NCI-H524 (cell line): ENCODE data around the gene RAI2.

Experiments
- DNase-seq, 2 experiments: peaks; one replicate each; lab custom pipeline; 2025; lab: John Stamatoyannopoulos, UW

The RAI2 gene

DNA sequence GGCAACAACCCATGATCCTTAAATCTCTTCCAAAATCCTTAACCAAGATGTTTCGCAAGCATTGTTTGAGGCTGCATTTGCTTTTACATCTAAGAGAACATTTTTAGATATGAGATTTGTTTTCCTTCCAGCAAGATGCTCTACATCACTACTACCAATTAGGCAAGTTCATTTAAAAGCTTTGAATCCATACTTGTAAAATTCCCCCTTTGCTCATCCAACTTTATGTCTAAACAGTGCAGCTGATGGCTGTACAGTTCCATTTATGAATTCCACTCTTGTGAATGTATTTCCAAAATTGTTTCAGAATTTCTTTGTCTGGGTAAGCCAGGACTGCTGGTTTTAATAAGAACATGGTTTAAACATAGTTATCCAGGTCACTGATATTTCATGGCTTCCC lies 31.5 kb downstream of the RAI2 start:
- DNase-seq: no peak

DNA sequence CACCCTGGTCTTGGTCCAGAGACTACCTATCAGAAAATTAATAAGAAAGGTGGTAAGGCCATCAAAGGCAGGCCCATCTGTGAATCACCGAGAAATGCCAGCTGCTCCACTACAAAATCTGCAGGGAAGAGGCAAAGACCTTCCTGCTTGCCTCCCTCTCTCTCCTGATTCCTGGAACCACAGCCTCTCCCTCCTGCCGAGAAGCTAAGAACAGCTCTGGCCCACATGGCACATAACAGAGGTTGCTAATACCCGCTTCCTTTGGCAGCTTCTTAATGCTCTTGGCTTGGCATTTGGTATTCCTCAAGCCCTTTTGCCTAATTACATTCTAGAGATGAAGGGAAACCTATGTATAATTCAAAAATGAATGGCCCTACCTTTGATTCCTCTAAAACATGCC lies 32.9 kb downstream of the RAI2 start:
- DNase-seq: no peak

DNA sequence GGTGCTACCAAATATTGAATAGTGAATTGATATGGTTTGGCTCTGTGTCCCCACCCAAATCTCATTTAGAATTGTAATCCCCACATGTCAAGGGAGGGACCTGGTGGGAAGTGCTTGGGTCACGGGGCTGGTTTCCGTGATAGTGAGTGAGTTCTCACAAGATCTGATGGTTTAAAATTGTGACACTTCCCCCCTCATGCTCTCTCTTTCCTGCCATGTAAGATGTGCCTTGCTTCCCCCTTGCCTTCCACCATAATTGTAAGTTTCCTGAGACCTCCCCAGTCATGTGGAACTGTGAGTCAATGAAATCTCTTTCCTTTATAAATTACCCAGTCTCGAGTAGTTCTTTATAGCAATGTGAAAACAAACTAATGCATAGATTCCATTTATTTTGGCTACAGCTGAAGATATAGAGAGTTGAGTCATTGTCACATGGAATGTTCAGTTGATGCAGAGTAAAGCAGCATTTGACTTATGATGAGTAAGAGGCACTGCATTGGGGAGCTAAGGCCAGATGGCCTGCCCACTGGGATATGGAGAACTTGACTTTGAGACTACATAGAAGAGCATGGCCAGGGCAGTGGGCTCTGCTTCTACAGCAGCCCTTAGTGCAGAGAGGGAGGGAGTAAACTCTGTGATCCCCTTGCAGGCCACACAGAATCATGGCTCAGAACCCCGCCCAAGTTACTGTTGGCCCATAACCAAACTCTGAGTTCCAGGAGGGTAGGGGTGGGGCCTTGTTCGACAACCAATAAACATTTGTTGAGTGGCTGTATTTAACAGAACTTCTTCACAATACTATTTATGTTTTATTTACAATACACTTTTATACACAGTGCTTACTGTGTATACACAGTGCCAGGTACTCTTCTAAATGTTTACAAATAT lies 34.2 kb downstream of the RAI2 start:
- no peak for DNase-seq

DNA sequence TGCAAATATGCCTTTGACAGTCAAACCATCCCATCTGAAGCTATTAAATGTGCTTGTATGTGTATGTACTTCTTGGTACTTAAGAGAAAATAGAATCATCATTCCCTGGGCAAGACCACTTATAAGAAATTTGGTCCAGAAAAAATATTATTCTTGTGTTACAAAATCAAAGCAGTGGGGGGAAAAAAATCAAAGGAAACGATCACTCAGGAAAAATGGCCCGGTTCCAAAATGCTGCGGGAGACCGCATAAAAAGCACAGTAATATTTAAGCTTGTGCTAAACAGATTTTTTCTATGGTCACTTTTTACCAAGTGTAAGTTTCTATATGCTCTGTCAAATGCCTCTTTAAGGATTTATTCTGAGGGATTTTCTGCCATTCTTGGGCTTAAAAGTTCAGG lies 36.1 kb downstream of the RAI2 start:
- DNase-seq: no peak

DNA sequence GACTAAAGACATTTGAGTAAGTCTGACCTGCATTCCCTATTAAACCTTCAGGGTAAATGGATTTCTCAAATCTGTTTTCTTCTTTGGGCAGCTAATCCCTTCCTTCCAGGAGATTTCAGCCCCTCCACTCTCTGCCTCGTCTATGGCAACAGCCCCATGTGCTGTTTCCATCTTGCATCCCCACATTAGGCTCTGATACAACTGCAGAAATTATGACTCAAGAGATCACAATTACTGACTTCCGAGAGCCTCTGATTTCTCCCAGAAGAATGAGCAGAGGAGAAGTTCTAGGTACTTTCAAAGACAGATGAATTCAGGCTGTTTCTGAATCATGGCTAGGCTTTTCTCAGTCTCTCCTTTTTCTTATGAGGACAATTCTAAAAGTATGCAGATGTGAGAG lies 38.7 kb downstream of the RAI2 start:
- no peak for DNase-seq

DNA sequence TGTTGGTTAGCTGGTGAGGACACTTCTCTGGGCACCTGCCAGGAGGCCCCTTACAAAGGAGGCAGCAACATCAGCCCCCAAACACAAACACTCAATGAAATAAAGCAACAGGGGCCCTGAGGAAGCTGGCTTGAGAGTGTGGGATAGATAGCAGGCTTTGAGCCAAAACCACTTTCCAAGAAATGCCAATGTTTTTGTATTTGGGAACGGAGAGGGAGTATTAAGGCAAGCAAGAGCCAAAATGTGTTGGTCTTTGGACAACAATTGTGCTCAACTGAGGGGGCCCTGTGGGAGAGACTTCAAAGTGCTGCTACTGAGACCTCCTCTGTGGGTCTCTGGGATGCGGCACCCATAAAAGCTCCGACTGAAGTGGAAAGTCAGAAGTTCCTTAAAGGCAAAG lies 41.0 kb downstream of the RAI2 start:
- DNase-seq: no peak

DNA sequence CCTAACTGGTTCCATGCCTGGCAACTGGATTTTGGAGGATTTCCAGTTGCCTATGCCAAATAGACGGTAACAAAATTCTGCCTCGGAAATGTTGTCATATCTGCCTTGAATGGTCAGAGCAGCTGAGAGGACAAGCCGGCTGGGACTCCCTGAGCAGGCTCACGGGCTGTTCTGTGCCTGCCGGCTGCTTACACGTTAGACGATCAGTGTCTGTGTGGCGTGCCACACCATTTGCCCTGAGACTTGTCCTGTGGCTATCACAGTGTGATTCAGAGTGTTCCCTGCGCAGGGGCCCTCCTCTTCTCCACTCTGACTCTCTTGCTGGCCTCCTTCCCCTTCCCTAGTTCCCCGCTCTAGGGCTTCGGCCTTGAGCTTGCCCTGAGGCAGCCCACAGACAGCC lies 42.4 kb downstream of the RAI2 start:
- DNase-seq: no peak

DNA sequence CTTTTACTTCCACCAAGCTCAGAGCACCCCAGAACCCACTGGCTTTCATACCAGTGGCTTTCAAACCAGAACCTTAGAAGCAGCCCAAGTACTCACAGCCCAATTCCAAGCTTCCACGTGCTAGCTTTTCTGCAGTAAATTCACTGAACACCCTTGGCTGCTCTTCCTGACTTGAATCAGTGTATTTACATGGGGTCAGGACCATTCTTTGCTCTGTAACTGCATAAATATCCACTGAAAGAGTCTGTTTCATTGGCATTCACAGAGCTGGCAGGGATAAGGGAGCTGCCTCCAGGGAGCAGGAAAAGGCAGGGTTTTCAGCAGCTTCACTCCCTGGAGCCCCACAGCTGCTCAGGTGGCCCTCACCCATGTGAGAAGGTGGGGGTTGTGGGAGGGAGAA lies 43.8 kb downstream of the RAI2 start:
- DNase-seq: no peak

DNA sequence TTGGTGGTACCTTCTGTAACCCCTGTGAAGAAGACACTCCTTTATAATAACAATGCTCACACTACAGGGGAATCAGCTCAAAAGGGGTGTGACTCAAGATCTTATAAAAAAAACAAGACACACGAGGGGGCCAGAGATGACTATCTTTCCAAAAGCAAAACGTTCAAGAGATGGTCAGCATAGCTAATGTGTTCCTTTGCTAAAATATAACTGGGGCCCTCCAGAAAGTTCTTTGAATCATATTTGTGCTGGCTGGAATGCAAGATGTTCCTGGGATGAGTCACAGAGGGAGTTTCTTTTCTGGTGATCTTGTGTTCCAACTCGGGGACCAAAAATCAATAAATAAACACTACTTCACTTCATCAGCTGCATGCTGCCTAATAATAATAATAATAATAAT lies 46.5 kb downstream of the RAI2 start:
- no peak for DNase-seq

DNA sequence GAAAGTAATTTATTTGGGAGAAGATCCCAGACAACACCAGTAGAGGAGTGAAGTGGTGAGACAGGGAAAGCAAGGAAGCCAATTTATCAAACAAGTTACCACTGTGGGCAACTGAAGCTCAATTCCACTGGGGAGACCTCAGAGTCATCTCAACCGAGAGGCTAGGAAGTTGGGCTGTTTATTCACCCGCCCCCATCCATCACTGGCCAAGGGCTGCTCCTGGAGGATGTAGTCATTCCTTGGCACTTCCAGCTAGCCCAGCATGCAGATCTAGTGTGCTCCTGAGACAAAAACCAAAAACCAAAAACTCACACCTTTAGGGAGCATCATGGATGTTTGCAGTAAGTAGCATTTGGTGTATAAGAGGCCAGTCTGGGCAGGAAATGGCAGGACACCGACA lies 47.0 kb downstream of the RAI2 start:
- no peak for DNase-seq

DNA sequence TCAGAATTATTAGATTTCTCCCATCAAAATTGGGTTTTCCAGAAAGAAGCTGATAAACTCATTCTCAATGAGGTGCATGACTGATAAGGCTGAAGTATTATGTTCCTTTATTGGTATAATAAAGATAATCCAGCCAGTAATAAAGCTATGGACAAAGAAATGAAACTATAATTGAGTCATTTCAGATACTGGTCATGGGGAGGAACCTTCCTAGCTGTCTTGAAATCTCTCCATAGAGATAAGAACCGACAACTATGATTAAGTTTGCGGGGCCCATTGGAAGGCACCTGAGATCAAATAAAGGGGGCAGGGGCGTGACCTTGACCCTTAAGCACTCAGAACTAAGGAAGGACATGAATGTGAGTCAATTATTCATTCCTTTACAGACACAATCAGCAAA lies 47.8 kb downstream of the RAI2 start:
- DNase-seq: no peak

DNA sequence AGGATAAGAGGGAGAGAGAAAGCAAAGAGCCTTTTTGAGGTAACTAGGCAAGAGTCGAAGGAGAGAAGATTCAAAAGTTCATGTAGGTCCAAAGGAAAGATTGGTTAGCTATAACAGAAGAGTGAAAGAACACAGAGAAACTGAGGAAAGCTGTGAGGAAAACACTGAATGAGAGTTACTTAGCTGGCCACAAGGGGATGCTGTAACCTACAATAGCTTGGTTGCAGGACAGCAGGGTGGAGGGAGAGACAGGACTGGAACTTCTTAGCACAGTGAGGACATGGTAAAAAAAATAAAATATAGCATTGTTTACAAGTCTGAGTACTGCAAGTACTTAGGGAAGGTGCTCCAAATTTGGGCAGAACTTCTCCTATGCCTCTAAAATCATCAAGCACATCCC lies 48.3 kb downstream of the RAI2 start:
- peak in 1 of 2 experiments; percentile 10 for DNase-seq

DNA sequence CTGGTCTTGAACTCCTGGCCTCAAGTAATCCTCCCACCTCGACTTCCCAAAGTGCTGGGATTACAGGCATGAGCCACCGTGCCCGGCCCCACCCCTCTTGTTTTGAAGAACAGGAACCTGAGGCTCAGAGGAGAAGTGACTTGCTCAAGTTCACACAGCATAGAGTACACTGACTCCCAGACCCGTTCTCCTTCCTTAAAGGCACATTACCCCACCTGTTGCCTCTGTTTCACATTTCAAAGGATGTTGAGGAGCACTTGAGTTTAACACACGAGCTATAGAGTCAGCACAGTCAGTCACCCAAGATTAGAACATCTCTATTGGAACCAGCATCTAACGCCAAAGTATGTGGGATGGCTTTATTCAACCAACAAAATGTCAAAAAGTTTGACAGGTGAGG lies 51.1 kb downstream of the RAI2 start:
- DNase-seq: no peak

DNA sequence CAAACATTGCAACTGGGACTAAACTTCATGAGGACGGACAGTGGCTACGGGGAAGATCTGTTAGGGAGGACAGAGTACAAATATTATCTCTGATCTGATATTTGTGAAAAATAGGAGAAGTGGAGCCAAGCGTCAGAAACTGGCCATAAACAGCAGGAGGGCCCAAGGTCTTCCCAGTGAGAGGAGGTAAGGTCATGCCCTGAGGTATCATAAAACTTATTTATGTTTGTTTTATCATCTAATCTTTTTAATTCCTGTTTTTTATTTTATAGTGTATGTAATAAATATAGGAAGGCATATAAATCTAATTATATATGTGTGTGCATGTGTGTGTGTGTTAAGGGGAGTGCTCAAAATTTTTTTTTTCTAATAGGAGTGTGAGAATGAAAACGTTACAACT lies 51.8 kb downstream of the RAI2 start:
- no peak for DNase-seq

DNA sequence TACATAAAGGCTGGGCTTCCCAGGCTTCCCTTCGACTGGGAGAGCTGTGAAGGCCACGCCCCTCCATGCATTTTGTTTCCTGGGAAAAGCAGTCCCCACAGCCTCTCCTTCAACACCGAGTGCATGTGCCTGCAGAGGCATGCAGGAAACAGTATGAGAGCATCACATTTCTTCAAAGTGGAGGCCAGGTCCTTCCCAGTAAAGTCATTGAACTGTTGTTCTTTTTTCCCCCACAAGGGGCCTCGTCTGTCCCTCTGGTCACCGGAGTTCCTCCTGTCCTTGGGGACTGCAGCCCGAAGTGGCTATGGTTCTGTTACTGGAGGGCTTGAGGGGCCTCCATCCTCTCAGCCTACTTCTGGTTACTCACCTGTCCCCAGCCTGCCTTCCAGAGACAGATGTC lies 56.0 kb downstream of the RAI2 start:
- peak in 1 of 2 experiments; percentile 3 for DNase-seq

DNA sequence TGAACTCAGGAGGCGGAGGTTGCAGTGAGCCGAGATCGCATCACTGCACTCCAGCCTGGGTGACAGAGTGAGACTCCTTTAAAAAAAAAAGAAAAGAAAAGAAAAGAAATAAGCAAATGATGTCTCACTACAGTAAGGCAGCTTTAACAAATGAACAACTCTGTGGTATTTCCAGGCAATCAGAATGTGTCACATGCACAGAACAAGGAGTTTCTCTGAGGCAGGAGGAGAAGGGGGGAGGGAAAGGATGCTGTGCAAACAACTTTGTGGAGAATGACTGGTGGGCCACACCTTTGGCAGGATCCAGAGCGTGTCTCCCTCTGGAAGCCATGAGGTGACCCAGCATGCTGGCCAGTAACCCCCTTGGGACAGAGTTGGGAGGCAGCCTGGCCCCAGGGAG lies 57.6 kb downstream of the RAI2 start:
- DNase-seq: no peak

DNA sequence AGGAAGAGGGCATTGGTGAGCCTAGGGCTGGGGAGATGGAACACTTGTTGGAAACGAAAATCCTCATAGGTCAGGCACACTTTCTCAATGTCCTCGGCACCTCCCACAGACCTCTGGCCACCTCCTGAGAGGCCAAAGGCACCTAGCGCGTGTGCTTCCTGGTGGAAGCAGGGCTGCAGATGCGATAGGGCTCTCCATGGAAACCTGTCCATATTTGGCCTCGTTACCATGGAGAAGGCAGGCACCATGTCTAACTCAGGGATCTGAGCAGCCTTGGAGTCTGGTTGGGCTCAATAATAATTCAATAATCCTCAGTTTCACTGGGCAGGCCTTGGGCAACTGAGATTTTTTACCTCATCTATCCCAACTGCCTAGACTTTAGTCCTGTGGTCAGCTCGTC lies 58.3 kb downstream of the RAI2 start:
- DNase-seq: no peak

DNA sequence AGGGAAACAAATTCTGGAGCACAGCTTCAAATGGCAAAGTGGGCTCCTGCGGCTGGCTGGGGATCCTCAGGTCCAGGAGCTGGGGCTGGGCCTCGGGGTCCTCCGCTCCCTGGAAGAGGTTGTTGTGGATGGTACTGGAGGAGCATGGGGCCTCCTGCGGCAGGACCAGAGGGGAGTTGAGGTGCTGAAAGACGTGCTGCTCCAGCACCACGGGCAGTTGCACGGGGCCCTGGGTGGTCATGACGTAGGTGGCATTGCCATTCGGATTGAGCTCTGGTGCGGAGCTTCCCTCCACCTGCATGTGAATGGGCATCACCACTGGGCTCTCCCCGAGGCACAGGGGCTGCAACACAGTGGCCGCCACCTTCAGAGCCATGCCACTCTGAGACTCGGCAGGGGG lies 59.7 kb downstream of the RAI2 start:
- DNase-seq: no peak

DNA sequence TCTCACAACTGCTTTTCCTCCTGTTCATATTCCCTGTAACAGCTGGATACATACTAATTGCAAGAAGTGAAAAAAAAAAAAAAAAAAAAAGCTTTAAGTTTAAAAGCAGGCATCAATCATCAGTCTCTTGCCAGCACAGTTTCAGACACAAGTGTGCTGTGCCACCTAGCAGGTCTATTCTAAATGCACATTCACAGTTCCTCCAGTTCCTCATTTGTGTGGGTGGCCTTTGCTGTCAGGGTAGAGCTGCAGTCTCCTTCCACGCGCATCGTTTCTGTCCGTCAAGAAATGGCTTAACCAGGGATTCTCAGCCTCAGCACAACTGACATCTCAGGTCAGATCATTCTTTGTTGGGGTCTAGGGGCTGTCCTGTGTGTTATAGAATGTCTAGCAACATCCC lies 62.2 kb downstream of the RAI2 start:
- DNase-seq: no peak

DNA sequence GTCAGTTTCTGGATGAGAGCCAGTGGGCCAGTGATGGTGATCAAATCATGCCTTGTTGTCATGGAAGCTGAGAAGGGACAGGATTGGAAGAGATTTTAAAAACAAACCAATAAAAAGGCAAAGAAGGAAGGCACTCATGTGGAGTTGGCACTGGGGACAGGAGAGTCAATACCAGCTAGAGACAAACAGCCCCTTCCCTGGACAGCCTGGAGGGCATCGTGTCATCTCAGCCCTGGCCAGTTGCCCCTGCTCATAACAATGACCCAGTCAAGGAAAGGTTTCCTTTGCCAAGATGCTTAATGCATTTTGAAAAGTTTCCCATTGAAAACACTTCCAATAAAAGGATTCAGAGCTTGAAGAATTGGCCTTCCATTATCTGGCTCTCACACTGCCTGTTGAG lies 68.3 kb downstream of the RAI2 start:
- no peak for DNase-seq

DNA sequence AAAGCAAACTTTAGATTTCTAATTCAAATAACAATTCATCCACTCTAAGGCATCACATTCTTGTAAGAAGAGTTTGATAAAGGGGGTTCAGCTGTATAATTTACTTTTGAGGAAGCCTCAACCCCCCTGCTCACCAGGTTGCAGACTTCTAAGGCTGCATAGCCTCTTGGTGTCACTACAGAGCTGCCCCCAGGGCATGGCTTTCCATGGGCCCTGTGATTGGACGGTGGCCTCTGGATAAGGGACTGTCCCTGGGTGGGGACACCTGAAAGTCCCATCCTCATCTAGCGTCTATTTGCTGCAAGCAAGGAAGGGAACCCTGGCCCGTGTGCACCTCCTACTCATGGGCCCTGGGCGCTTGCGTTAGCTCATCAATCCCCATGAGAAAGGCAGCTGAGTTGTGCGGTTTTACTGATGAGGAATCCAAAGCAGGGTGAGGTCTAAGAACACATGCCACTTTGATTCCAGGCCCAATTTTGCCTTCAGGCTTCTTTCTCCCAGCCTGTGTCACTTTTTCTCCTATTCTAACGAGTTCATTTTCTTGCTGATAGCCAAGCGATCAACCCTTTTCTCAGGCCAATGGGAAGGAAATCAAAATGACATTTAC lies 72.0 kb downstream of the RAI2 start:
- DNase-seq: peak in 1 of 2 experiments; percentile 25

DNA sequence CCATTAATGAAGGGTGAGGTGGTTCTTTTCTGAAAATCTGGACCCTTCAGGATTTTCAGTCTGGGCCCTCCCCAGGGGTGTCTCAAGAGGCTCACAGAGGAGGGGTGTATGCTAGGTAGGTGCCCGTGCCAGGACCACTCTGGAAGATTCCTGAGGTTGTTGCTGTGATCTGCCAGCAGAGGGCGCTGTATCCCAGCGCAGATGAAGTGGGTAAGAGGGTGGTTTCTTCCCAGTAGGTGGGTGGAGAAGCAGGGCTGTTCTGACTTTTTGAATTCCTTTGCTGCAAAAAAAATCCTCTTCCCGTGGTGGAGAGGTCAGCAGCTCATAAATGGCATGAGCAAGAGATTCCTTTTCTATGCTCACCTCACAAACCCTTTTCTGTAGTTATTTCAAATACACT lies 72.7 kb downstream of the RAI2 start:
- DNase-seq: peak; percentile 39 to 59

DNA sequence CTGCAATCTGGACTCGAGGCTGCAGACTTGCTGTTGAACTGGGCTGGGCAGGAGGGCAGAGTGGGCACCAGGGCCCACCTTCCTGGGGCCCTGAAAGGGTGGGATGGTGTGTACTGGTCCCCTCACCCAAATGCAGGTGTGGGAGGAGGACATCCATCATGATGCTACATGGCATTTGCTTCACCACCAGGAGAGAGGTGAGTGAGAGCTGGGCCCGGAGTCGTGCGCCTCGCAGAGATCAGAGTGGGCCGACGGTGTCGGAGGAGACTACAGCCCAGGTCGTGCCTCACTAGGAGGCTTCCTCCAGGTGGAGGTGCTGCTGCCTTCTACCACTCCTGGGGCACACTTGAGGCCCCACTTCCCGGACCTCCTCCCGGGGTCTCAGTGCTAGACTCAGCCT lies 73.5 kb downstream of the RAI2 start:
- DNase-seq: no peak
